Medulla oblongata (tissue), 1 donor: ENCODE data around the gene FN3K.
"Not testable (repeated sequence)": the region's sequence is repeated elsewhere in the genome, so short reads cannot be mapped to it uniquely, and the experiment has no call there.

Source experiments
- DNase-seq: peaks from one replicate; pipeline ENCODE4 v3.0.0-alpha.2; 2015; ENCODE audit errors: extremely low spot score

FN3K gene

DNA sequence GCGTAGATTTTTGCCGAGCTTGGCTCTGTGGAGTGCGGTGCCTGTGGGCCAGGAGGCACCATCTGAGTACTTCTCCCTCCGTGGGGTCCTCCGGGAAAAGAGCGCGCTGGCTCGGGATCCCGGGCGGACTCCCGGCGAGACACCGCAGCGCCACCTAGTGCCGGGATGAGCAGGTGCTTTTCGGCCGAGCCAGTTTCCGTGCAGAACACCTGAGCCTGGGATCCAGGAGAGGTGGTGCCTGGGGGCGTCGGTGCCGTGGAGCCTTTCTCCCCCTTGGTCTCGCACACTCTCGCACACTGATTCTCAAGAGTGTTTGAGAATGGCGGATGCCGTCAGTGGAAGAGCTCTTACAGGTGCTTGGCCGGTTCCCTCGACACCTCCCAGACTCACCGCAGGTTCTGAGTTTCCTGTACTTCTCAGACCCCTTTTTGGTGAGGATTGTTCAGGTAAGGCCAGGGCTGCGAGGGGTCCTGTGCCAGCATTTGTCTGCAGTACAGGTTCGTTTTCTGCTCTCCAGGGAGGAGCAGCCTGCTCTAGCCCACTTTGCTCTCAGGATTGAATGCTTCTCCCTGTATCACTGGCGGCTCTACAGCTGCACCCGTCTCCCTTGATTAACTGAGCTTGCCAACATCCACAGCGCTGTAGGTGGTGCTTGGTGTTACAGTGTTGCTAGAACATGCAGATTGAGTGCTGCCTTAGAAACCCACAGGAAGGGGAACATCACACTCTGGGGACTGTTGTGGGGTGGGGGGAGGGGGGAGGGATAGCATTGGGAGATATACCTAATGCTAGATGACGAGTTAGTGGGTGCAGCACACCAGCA is 39.8 kb downstream of the FN3K start:
- DNase-seq = peak; percentile 46

DNA sequence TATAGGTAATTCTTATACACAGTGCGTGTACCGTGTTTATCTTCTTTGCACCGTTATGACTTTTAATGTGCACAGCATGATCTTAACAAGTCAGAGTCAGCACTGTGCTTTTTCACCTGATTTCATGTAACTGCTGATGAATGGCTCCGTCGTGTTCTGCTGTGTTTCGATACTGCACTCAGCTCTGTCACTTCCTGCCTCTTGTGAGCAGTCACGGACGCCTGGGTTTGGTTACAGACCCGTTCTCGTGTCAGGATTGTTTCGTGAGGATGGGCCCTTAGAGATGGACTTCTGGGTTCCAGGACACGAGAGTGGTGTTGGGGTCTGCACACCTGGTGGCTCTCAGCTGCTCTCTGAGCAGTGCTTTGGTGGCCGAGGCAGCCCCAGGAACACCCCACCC is 41.0 kb downstream of the FN3K start:
- DNase-seq = no peak

DNA sequence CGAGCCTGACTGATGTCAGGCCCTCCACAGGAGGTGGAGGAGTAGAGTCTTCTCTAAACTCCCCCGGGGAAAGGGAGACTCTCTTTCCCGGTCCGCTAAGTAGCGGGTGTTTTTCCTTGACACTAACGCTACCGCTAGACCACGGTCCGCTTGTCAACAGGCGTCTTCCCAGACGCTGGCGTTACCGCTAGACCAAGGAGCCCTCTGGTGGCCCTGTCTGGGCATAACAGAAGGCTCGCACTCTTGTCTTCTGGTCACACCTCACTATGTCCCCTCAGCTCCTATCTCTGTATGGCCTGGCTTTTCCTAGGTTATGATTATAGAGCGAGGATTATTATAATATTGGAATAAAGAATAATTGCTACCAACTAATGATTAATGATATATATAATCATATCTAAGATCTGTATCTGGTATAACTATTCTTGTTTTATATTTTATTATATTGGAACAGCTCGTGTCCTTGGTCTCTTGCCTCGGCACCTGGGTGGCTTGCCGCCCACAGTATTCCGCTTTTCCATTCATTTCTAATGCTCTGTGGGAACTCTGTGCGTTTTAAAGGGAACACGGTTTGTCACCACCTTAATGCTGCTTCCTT is 42.5 kb downstream of the FN3K start:
- DNase-seq = not testable (repeated sequence)

DNA sequence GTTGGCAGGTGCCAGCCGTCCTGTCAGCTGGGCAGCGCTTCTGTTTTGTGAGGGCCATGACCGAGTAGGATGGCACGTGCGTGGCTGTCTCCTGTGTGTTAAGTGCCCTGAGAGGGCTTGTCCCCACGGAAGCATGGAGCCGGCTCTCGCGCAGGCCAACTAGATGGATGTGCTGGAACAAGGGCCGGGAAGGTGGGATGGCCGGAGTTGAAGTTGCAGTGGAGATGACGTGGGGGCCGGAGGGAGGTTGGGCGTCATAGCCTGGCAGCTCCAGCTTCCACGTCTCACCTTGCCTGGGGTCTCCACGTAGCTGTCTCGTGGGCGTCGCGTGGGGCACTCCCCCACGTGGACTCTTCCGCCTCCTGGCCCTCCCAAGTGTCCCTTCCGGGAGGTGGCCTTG is 44.1 kb downstream of the FN3K start:
- no peak for DNase-seq

DNA sequence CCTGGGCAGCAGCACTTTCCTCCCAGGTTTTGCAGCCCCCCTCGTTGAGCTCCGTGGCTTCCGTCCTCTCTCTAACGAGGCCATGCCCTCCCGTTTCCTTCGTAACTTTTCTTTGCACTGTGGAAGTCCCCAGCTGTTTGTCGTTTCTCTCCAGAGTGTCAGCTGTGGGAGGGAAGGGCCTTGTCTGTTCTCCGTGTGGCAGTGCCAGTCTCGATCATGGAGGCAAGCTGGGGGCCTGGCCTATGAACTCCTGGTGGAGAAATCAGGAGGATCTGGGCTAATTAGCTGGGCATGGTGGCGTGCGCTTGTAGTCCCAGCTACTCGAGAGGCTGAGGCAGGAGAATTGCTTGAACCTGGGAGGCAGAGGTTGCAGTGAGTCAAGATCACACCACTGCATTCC is 44.8 kb downstream of the FN3K start:
- DNase-seq = no peak

DNA sequence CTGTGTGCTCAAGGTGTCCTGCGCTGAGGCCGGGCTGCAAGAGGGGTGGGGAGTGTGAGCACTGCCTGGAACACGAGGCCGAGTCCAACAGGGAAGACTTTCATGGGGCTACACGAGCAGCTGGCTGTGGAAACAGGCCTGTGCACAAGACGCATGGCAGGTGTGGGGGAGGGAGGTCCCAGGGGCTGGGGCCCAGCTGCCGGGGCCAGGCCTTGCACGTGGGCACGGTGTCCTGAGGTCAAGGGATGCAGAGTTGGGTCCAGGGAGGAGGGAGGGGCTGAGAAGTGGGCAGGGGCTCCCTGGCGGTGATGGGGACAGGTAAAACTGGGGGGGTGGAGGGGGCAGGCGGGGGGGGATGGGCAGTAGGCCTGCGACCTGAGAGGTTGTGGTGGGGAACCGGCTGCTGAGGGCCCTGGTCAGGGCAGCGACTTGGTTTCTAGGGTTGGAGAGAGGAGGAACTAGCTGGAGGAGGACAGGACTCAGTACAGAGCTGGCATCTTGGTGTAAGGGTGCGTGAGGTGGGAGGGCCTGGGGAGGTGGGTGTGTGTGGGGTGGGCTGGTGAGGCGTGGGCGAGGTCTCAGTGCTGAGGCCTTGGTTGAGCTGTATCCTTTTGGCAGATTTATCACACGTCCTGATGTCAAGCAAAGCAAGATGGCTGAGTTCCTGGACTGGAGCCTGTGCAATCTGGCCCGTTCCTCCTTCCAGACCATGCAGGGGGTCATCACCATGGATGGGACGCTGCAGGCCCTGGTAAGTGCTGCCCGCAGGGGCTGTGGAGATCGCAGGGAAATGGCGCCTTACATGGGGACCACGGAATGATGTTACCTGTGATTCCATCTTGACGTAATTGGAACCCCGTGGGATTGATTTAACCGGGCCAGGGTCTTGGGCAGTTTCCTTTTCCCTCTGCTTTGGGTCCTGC is 45.8 kb downstream of the FN3K start:
- no peak for DNase-seq

DNA sequence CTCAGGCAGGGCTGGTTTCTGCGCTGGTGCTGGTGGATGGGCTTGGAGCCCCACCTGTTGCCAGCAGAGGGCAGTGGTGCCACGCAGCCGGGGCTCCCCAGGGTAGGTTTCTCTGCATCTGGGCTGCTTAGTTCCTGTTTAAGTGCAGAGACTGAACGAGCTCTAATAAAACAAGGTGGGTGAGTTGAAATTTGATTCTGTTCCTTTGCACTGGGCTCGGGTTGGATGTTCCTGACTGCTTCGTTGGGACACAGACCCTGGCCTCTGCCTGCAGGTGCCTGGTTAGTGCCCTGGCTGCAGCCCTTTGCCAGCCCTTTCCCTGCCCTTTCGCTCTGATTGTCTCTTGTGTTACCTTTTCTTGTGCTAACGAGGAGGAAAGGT is 46.5 kb downstream of the FN3K start:
- peak; percentile 85 for DNase-seq

DNA sequence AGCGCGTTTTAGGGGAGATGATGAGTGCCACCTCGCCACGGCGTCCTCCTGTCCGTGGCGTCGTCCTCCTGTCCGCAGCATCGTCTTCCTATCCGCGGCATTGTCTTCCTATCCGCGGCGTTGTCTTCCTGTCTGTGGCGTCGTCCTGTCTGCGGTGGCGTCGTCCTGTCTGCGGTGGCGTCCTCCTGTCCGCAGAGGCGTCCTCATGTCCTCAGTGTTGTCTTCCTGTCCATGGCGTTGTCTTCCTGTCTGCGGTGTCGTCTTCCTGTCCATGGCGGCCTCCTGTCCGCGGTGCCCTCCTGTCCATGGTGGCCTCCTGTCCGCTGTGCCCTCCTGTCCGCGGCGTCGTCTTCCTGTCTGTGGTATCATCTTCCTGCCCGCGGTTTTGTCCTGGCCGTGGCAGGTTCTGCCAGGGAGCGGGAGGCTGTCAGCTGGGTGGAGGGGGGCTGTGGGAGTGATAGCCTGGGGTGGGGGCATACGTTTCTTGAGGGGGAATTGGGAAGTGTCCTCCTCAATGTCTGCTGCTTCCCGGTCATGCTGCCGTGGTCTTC is 47.3 kb downstream of the FN3K start:
- no peak for DNase-seq

DNA sequence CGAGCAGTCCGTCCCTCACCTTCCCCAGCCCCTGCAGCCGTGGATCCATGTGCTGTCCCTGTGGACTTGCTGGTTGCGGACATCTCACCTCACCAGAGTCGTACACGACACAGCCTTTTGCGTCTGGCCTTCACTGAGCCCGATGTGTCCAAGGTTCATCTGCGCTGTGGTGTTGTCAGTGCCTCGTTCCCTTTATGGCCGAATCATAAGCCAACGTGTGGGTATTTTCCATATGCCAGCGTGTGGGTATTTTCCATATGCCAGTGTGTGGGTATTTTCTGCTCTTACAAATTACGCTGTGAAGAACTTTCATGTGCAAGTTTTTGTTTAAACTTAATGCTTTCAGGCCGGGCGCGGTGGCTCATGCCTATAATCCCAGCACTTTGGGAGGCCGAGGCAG is 48.1 kb downstream of the FN3K start:
- DNase-seq = no peak

DNA sequence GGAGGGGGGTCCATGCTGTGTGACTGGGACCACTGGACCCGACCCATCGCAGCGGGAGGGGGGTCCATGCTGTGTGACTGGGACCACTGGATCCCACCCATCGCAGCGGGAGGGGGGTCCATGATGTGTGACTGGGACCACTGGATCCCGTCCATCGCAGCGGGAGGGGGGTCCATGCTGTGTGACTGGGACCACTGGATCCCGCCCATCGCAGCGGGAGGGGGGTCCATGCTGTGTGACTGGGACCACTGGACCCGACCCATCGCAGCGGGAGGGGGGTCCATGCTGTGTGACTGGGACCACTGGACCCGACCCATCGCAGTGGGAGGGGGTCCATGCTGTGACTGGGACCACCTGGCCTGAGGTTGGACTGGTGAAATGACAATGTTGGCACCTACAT is 50.2 kb downstream of the FN3K start:
- DNase-seq = not testable (repeated sequence)

DNA sequence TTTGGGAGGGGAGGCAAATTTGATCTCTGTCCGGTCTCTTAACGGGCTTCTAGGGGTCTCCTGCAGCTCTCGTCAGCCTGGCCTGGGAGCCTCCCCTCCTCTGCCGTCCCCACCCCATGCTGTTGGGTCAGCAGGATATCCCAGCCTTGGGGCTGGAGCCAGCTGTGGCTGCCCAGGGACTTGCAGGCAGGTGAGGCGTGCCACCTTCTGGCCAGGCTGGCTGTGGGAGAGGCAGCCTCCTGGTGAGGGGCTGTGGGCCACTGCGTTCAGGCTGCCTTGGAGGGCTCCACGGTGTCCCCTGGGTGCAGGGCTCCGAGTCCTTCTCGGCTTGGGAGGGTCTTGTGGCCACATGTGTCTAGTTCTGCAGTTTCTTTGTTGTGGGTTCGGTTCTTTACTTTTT is 51.0 kb downstream of the FN3K start:
- DNase-seq = no peak

DNA sequence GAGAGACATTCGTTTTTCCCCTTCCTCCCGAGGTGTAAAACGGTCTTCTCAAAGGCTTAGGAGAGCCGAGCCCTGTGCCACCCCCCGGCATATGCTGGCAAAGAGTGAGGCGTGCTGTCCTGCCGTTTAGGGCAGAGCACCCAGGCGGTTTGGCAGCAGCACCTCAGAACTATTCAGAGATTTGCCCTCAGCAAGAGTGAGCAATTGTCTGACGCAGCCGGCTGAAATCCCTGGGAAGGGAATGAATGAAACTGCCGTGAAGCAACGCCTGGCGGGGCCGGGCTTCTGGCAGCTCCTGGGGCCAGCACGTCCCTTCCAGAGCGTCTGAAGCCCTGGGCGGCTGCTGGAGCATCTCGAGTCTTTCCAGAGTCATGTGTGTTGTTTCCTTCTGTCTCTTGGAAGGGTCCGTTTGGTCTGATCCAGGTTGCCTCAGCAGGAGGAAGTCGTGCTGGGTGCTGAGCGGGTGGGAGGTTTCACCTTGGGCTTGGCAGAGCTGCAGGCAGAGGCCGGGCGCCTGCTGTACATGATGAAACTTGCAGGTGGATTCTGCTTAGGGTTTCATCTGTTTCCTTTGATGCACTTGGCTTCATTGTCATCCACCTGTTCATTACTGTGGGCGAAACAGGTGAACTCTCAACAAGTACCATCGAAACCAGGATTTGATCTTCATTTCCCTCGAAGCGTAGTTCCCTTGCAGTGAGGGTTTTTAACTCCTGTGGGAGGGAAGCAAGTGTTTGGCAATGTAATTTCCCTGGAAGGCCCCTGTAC is 51.9 kb downstream of the FN3K start:
- peak; percentile 71 for DNase-seq

DNA sequence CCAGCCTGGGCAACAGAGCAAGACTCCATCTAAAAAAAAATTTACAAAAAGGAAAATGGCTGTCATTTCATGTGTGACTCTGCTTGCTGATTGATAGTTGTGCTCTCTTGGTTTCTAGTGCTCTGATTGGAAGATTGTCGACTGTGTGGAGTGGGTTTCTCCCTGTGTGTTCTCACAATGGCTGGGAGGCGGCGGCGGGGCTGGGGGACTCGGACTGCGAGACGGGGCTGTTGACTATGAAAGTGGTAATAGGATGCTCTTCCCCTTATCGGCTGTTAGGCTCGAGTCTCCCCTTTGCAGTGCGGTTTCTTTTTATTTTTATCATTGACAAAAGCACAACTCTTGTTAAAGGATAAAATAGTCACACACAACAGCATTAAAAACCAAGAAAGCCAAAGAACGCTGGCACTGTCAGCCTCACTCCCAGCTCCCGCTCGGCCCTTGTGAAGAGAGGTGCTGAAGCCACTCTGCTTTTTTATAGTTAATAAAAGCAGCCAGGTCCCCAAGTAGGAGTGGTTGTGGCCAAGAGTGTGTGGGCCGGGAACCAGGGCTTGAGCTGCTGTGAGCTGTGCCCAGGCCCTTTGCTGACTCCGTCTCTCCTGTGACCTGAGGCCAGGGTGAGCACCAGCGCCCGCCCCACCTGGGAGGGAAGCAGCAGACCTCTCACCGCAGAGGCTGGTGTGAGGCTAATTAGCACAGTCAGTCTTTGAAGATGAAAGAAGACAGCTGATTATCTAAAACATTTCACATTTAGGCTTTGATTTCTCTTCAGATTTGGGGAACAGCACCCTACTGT is 53.0 kb downstream of the FN3K start:
- no peak for DNase-seq

DNA sequence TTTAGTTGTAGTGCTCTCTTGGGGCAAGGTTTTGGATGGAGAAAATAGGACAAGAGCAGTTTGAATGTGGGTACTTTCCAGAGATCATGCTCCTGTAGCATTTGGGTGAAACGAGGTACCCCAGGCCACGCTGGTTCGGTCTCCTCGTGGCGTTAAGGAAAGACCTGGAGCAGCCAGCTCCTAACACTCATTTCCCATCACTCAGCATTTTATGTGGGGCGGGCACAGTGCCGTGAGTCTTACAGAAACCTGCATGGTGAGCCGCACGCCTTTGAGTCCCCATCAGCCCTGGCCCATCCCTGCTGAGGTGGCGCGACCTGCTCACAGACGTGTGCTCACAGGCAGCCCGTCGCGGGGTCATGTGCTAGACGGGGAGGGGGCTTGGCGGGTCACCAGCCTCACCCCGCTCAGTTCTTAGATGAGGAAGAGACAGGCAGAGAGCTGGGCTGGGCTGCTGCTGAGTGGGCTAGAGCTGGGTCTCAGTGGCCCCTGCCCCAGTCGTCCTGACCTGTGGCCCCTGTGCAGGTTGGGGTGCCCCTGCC is 53.7 kb downstream of the FN3K start:
- no peak for DNase-seq

DNA sequence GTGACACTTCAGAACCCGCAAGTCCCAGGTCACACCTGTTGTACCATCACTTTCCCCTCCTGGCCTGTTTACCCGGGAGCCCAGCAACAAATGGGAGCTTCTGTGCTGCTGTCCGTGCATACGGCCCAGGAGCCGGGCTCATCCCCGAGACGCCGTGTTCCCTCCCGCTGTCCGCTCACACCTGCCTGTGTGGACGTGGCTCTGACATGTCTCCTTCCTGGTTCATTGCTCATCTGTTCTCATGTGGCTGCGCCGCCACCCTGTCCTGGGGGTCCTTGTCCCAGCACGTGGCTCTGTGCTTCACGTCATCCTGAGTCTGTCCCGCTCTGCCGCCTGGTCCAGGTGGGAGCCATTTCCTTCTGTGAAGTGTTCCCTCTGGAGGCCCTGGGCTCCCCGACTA is 54.4 kb downstream of the FN3K start:
- DNase-seq = no peak

DNA sequence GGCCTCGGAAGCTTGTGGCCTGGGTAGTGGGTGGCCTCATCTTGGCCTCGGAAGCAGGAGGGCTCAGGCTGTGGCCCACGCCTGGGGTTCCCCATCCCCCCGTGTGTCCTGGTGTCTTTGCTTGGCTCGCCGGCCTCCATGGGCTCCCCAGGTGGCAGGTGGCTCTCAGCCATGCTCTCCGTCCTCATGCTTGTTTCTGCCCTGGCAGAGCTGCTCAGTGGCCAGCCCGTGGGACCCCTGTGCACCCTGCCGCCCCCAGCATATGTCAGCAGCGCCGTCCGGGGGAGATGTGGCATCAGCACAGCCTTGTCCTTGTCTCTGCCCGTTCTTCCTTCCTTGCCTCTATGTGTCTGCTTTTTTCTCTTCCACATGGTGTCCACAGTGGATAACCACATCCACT is 55.0 kb downstream of the FN3K start:
- DNase-seq = no peak

DNA sequence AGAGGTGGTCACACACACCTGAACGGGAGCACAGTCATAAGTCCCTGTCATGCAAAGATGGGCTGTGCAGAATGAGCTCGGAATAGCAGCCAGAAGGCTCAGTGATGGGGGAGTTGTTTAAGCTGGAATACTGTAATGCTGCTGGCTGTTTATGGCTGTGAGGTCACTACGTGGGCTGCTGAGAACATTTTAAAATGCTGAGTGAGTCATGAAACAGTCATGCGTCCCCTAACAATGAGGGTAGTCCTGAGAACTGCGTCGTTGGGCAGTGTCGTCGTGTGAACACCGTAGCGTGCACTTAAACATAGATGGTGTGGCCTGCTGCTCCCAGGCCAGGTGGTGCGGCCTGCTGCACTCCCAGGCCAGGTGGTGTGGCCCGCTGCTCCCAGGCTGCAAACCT is 56.1 kb downstream of the FN3K start:
- no peak for DNase-seq

DNA sequence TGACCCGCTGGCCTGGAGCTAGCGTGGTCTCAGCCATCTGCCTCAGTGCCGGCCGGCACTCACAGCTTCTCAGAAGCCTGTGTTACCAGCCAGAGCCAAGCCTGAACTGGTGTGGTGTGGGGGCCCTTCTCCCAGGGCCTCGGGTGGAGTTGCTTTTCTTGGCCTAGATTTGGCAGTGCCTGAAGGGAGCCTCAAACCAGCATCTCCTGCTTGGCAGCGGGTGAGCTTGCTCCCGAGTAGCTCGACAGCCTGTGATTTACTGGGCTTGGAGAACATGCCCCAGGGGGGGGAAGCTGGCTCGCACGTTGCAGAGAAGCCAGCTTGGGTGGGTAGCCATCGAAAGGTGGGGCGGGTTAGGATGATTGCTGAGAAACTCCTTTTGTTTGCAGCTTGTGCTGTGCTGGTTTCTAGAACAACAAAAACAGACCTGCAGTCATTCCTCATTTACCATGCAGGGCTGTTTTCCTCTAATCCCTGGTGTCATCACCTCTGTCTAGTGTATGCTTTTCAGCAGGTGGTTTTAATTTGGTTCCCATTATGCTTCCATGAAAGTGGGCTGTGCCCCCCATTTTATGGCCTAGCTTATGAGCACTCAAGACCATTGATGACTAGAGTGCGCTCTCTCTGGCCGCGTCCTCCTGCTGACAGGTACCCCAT is 58.7 kb downstream of the FN3K start:
- peak; percentile 34 for DNase-seq

DNA sequence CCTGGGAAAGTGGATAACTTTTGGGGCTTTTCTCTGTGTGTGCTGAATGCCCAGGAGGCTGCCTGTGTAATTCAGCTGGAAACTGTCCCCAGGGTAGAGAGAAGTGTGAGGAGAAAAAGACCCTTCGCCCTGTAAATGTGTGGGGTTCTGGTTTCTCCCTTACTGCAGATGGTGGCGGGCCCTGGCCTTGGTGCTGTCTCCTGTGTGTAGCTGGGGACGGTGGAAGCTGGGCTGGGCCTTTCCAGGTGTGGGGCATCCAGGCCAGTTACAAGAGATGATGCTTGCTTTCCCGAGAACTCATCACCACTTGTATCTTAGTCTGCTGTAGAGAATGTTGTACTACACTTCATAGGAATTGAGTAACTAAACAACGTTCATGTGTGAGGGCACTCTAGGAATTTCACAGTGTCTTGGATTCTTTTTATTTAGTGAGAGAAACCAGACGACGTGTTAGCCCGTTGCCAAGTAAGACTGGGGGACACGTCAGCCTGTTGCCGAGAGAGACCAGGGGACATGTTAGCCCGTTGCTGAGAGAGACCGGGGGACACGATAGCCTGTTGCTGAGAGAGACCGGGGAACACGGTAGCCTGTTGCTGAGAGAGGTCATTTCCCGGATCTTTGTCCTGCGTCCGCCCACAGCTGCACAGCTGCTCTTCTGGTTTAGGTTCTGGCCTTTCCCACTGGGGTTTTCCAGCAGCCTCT is 59.5 kb downstream of the FN3K start:
- DNase-seq = no peak
